ENCODE results near the gene RWDD3. TPM values are rescaled to one million over a fixed set of nuclear protein-coding genes. Genes with fewer than 3 reads are reported as not detected.

Gene RWDD3
- polyA plus RNA-seq, 2 donors: 7.8 to 26.9 TPM

DNA sequence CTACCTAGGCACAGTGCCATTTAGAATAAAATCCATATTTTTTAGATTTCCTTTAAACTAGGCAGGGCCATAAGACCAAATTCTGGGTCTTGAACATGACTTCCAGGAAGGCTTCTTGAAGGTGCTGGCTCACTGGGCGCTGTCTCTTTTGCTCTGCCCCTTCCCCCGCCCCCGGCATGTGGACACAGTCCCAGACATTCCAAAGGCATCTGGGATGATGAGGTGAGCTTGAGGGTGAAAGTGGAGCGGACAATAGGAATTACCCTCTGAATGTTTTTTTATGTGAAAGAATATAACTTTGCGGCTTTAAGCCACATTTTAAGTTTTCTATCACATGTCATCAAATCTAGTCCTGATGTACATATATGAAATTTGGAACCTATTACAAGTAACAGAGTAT lies 29.4 kb downstream of the RWDD3 start:
- Histone ChIP-seq H3K36me3 (ENCODE audit: control insufficient read depth in 2 of 2, insufficient read depth in 2 of 2, low read length in 1 of 2) (no peaks in the 10 kb centered on the region), H3K4me1 (ENCODE audit: control insufficient read depth in 2 of 2, insufficient read depth in 2 of 2, low read length in 1 of 2) (no peaks in the 10 kb centered on the region)
- 89 to 91% methylated on average over 5 of the region's 5 CpGs for WGBS, 2 donors

DNA sequence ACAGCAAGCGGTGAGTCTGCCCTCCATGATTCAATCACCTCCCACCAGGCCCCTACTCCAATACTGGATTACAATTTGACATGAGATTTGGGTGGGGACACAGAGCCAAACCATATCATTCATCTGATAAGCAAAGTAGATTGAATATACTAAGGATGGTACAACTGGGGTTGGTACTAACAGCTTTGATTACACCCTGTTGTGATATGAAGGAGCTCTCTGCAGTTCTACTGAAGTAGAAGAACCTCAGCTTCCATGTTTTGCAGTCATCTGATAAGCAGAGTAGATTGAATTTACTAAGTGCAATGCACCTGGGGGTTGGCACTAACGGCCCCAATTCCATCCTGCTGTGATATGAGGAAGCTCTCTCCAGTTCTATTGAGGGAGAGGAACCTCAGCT lies 31.1 kb downstream of the RWDD3 start:
- Histone ChIP-seq H3K36me3 (ENCODE audit: control insufficient read depth in 2 of 2, insufficient read depth in 2 of 2, low read length in 1 of 2) (no peaks in the 10 kb centered on the region), H3K4me3 (ENCODE audit: low read depth in 1 of 2, low read length in 2 of 2) (no peak overlapping the region), H3K9me3 (ENCODE audit: control insufficient read depth in 2 of 2, insufficient read depth in 1 of 2, low read depth in 1 of 2, low read length in 1 of 2) (no peaks in the 10 kb centered on the region), H3K4me1 (ENCODE audit: control insufficient read depth in 2 of 2, insufficient read depth in 2 of 2, low read length in 1 of 2) (no peaks in the 10 kb centered on the region), H3K27me3 (ENCODE audit: control insufficient read depth in 1 of 2, insufficient read depth in 2 of 2, low read length in 2 of 2) (no peaks in the 10 kb centered on the region), H3K27ac (ENCODE audit: low read depth in 2 of 2, low read length in 1 of 2) (no peak overlapping the region)
- 73 to 82% methylated on average over 2 of the region's 2 CpGs for WGBS, 2 donors

More for the DNA sequence above, 29.4 kb downstream of the RWDD3 start:
- Histone ChIP-seq H3K27ac (ENCODE audit: low read depth in 2 of 2, low read length in 1 of 2) (no peak overlapping the region), H3K4me3 (ENCODE audit: low read depth in 1 of 2, low read length in 2 of 2) (no peak overlapping the region), H3K27me3 (ENCODE audit: control insufficient read depth in 1 of 2, insufficient read depth in 2 of 2, low read length in 2 of 2) (no peaks in the 10 kb centered on the region), H3K9me3 (ENCODE audit: control insufficient read depth in 2 of 2, insufficient read depth in 1 of 2, low read depth in 1 of 2, low read length in 1 of 2) (no peaks in the 10 kb centered on the region)

- 90% methylated on average over 7 of the region's 7 CpGs for WGBS, 2 donors
- Histone ChIP-seq H3K27me3 (ENCODE audit: control insufficient read depth in 1 of 2, insufficient read depth in 2 of 2, low read length in 2 of 2) (no peaks in the 10 kb centered on the region), H3K4me1 (ENCODE audit: control insufficient read depth in 2 of 2, insufficient read depth in 2 of 2, low read length in 1 of 2) (no peaks in the 10 kb centered on the region), H3K36me3 (ENCODE audit: control insufficient read depth in 2 of 2, insufficient read depth in 2 of 2, low read length in 1 of 2) (no peaks in the 10 kb centered on the region), H3K4me3 (ENCODE audit: low read depth in 1 of 2, low read length in 2 of 2) (no peak overlapping the region), H3K27ac (ENCODE audit: low read depth in 2 of 2, low read length in 1 of 2) (no peak overlapping the region), H3K9me3 (ENCODE audit: control insufficient read depth in 2 of 2, insufficient read depth in 1 of 2, low read depth in 1 of 2, low read length in 1 of 2) (no peaks in the 10 kb centered on the region)
These were observed 42.4 kb downstream of the RWDD3 start for GRCh38 chr1:95276429-95276828.

- no peaks in the 10 kb centered on the region for H3K27me3 ChIP-seq (ENCODE audit: control insufficient read depth in 1 of 2, insufficient read depth in 2 of 2, low read length in 2 of 2)
- no peaks in the 10 kb centered on the region for H3K9me3 ChIP-seq (ENCODE audit: control insufficient read depth in 2 of 2, insufficient read depth in 1 of 2, low read depth in 1 of 2, low read length in 1 of 2)
- H3K27ac ChIP-seq (ENCODE audit: low read depth in 2 of 2, low read length in 1 of 2): no peak overlapping the region
- no peaks in the 10 kb centered on the region for H3K36me3 ChIP-seq (ENCODE audit: control insufficient read depth in 2 of 2, insufficient read depth in 2 of 2, low read length in 1 of 2)
- no peak overlapping the region for H3K4me3 ChIP-seq (ENCODE audit: low read depth in 1 of 2, low read length in 2 of 2)
- H3K4me1 ChIP-seq (ENCODE audit: control insufficient read depth in 2 of 2, insufficient read depth in 2 of 2, low read length in 1 of 2): no peaks in the 10 kb centered on the region
- WGBS, 2 donors: 56 to 66% methylated on average over 4 of the region's 4 CpGs
These were observed 44.4 kb downstream of the RWDD3 start for GRCh38 chr1:95278173-95279006.

DNA sequence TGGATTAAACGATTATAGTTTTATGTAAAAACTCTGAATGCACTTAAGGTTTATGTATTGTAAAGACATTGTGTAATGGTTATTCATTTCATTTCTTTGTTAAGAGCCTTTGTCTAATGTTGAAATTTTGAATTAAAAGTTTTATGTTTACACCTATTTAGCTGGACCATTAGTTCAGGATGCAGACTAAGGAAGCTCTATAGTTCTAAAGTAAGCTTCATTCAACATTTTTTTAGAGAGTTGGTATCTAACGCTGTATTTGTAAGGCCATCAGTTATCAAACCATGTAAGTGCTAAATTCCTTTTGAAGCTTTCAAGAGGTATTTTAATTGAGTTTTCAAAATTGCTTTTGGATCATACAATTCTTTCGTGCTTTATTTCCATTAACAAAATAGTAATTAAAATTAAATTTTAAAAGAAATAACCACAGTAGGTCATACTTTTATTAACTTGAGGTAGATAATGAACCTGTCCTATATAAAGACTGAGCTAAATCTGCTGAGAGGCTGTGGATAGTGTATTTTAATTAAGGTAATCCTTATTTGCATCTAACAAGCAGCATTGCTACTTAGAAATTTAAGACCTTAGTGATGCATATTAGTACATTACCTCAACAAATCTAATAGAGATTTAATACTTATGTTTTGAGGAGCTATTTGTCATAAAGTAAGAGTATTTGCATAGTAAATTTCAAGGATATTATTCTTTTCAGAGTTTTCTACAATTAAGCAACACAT lies 47.9 kb downstream of the RWDD3 start:
- Histone ChIP-seq H3K4me3 (ENCODE audit: low read depth in 1 of 2, low read length in 2 of 2) (no peak overlapping the region), H3K27me3 (ENCODE audit: control insufficient read depth in 1 of 2, insufficient read depth in 2 of 2, low read length in 2 of 2) (no peaks in the 10 kb centered on the region), H3K4me1 (ENCODE audit: control insufficient read depth in 2 of 2, insufficient read depth in 2 of 2, low read length in 1 of 2) (no peaks in the 10 kb centered on the region), H3K9me3 (ENCODE audit: control insufficient read depth in 2 of 2, insufficient read depth in 1 of 2, low read depth in 1 of 2, low read length in 1 of 2) (no peaks in the 10 kb centered on the region), H3K27ac (ENCODE audit: low read depth in 2 of 2, low read length in 1 of 2) (no peak overlapping the region), H3K36me3 (ENCODE audit: control insufficient read depth in 2 of 2, insufficient read depth in 2 of 2, low read length in 1 of 2) (no peaks in the 10 kb centered on the region)
- 83 to 86% methylated on average over 3 of the region's 3 CpGs for WGBS, 2 donors

DNA sequence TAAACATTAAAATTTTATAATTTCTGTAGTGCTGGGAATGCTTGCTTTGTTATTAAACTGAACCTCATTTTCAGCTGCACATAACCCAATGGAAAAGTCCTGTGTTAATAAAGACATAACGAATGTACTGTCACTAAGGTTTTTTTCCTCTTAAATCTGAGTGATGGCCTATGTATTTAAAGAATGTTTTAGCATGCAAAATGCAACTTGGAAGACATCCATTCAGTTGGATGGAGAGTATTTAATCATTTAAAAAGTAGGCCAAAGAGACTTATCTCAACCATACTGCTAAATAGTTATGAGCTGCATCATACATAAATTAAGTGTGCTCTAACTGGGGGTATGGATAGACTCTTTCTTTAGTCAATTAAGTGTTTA lies 48.5 kb downstream of the RWDD3 start:
- no peaks in the 10 kb centered on the region for H3K27me3 ChIP-seq (ENCODE audit: control insufficient read depth in 1 of 2, insufficient read depth in 2 of 2, low read length in 2 of 2)
- no peak overlapping the region for H3K4me3 ChIP-seq (ENCODE audit: low read depth in 1 of 2, low read length in 2 of 2)
- H3K4me1 ChIP-seq (ENCODE audit: control insufficient read depth in 2 of 2, insufficient read depth in 2 of 2, low read length in 1 of 2): no peaks in the 10 kb centered on the region
- H3K27ac ChIP-seq (ENCODE audit: low read depth in 2 of 2, low read length in 1 of 2): no peak overlapping the region
- 85 to 91% methylated on average over 1 of the region's 1 CpG for WGBS, 2 donors
- no peaks in the 10 kb centered on the region for H3K9me3 ChIP-seq (ENCODE audit: control insufficient read depth in 2 of 2, insufficient read depth in 1 of 2, low read depth in 1 of 2, low read length in 1 of 2)
- no peaks in the 10 kb centered on the region for H3K36me3 ChIP-seq (ENCODE audit: control insufficient read depth in 2 of 2, insufficient read depth in 2 of 2, low read length in 1 of 2)

DNA sequence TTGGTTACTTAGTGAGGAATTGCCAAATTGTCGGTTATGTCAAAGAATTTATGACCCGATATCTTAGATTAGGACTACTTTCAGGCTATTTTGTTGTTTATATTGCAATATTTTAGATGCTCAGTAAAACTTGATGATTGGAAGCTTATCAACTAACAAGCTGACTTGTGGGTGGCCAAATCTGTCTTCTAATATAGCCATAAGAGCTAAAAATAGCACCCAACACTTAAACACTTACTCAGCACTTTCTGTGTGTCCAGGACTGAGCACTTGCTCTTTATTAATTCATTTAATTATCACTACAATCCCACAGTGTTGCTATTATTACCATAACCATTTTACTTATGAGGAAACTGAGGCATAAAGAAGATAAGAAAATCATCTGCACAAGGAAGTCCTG lies 50.4 kb downstream of the RWDD3 start:
- 89 to 96% methylated on average over 2 of the region's 2 CpGs for WGBS, 2 donors
- Histone ChIP-seq H3K4me1 (ENCODE audit: control insufficient read depth in 2 of 2, insufficient read depth in 2 of 2, low read length in 1 of 2) (no peaks in the 10 kb centered on the region), H3K4me3 (ENCODE audit: low read depth in 1 of 2, low read length in 2 of 2) (no peak overlapping the region), H3K9me3 (ENCODE audit: control insufficient read depth in 2 of 2, insufficient read depth in 1 of 2, low read depth in 1 of 2, low read length in 1 of 2) (no peaks in the 10 kb centered on the region), H3K27ac (ENCODE audit: low read depth in 2 of 2, low read length in 1 of 2) (no peak overlapping the region), H3K27me3 (ENCODE audit: control insufficient read depth in 1 of 2, insufficient read depth in 2 of 2, low read length in 2 of 2) (no peaks in the 10 kb centered on the region), H3K36me3 (ENCODE audit: control insufficient read depth in 2 of 2, insufficient read depth in 2 of 2, low read length in 1 of 2) (no peaks in the 10 kb centered on the region)

DNA sequence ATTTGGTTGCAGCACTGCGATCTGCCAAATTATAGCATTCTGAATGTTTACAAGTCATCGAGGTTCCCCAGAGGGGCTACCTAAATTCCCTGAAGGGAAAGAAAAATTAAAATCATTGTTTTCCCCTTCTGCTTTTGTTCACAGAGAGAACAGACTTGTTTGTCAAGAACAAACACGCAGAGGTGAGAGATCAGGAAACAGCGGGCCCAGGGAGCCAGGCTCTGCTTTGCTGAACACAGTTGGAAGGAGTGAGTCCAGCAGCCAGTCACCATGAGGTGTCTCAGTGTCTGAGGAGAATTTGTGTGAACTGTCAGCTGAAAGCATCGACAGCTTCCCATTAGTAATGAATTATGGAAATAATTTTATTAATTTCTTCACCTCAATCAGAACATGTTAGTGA lies 52.5 kb downstream of the RWDD3 start:
- Histone ChIP-seq H3K4me1 (ENCODE audit: control insufficient read depth in 2 of 2, insufficient read depth in 2 of 2, low read length in 1 of 2) (no peaks in the 10 kb centered on the region), H3K4me3 (ENCODE audit: low read depth in 1 of 2, low read length in 2 of 2) (no peak overlapping the region), H3K36me3 (ENCODE audit: control insufficient read depth in 2 of 2, insufficient read depth in 2 of 2, low read length in 1 of 2) (no peaks in the 10 kb centered on the region), H3K9me3 (ENCODE audit: control insufficient read depth in 2 of 2, insufficient read depth in 1 of 2, low read depth in 1 of 2, low read length in 1 of 2) (no peaks in the 10 kb centered on the region), H3K27ac (ENCODE audit: low read depth in 2 of 2, low read length in 1 of 2) (no peak overlapping the region), H3K27me3 (ENCODE audit: control insufficient read depth in 1 of 2, insufficient read depth in 2 of 2, low read length in 2 of 2) (no peaks in the 10 kb centered on the region)
- WGBS, 2 donors: 48 to 51% methylated on average over 5 of the region's 5 CpGs

- Histone ChIP-seq H3K27ac (ENCODE audit: low read depth in 2 of 2, low read length in 1 of 2) (no peak overlapping the region), H3K36me3 (ENCODE audit: control insufficient read depth in 2 of 2, insufficient read depth in 2 of 2, low read length in 1 of 2) (no peaks in the 10 kb centered on the region), H3K27me3 (ENCODE audit: control insufficient read depth in 1 of 2, insufficient read depth in 2 of 2, low read length in 2 of 2) (no peaks in the 10 kb centered on the region), H3K4me1 (ENCODE audit: control insufficient read depth in 2 of 2, insufficient read depth in 2 of 2, low read length in 1 of 2) (no peaks in the 10 kb centered on the region), H3K4me3 (ENCODE audit: low read depth in 1 of 2, low read length in 2 of 2) (no peak overlapping the region), H3K9me3 (ENCODE audit: control insufficient read depth in 2 of 2, insufficient read depth in 1 of 2, low read depth in 1 of 2, low read length in 1 of 2) (no peaks in the 10 kb centered on the region)
- WGBS, 2 donors: 59 to 75% methylated on average over 2 of the region's 2 CpGs
These were observed 53.1 kb downstream of the RWDD3 start for GRCh38 chr1:95287081-95287480.

- Histone ChIP-seq H3K27ac (ENCODE audit: low read depth in 2 of 2, low read length in 1 of 2) (no peak overlapping the region), H3K4me1 (ENCODE audit: control insufficient read depth in 2 of 2, insufficient read depth in 2 of 2, low read length in 1 of 2) (no peaks in the 10 kb centered on the region), H3K27me3 (ENCODE audit: control insufficient read depth in 1 of 2, insufficient read depth in 2 of 2, low read length in 2 of 2) (no peaks in the 10 kb centered on the region), H3K9me3 (ENCODE audit: control insufficient read depth in 2 of 2, insufficient read depth in 1 of 2, low read depth in 1 of 2, low read length in 1 of 2) (no peaks in the 10 kb centered on the region), H3K4me3 (ENCODE audit: low read depth in 1 of 2, low read length in 2 of 2) (no peak overlapping the region), H3K36me3 (ENCODE audit: control insufficient read depth in 2 of 2, insufficient read depth in 2 of 2, low read length in 1 of 2) (no peaks in the 10 kb centered on the region)
- WGBS, 2 donors: 55 to 64% methylated on average over 2 of the region's 2 CpGs
These were observed 53.8 kb downstream of the RWDD3 start for GRCh38 chr1:95287825-95288224.

Data from esophagus (tissue), 2 donors.